Subcutaneous adipose tissue (tissue), 4 donors: ENCODE measurements around the gene RMC1. TPM values are rescaled to one million over a fixed set of nuclear protein-coding genes. Genes with fewer than 3 reads are reported as not detected.

ENCODE experiments used
- CTCF ChIP-seq: fragments of 450-650 bp; IDR thresholded peaks from one replicate; pipeline ENCODE4 v1.5.1; 2016; ENCODE audit warnings: low read depth, mild to moderate bottlenecking, control low read depth, antibody characterized with exemption, moderate library complexity
- total RNA-seq, 4 donors: library from RNA; depleted of rRNA; stranded (reverse); fragments of >200 nt; gene quantifications; one replicate each; pipeline ENCODE4 v1.1.0, GENCODE V29; 2016

RMC1 gene
- total RNA-seq, 4 donors from 2014 or later: 20.3 to 62.1 (median 22.0) TPM

DNA sequence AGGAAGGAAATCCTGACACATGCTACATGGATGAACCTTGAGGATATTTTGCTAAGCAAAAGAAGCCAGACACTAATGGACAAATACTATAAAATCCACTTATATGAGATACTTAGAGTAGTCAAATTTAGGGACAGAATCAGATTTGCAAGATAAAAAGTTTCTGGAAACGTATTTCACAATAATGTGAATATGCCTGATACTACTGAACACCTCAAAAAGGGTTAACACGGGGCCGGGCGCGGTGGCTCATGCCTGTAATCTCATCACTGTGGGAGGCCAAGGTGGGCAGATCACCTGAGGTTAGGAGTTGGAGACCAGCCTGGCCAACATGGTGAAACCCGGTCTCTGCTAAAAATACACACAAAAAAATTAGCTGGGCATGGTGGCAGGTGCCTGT is 1.7 kb upstream of the RMC1 start:
- no peak for TF ChIP-seq CTCF

GRCh38 chr18:23502516-23503037 is 734 bp upstream of the RMC1 start:
- TF ChIP-seq CTCF: no peak

GRCh38 chr18:23503963-23504344 is 643 bp downstream of the RMC1 start:
- no peak for TF ChIP-seq CTCF

DNA sequence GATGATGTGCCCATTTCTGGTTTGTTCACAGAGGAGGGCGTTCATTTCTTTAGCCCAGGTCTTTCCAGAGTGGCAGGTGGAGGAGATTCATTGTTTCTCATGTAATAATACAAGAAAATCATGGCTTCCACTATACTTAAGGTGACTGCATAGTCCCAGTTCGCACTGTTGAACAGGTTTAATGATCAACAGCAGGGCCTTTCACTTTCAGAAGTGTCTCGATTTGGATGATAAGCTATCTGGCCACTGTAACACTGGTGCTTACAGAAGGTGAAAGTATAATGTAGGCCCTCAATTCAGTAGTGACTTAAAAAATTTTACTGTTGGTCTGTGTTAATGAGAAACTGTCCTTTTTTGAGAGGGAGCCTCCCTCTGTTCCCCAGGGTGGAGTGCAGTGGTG is 1.4 kb downstream of the RMC1 start:
- TF ChIP-seq CTCF: no peak

GRCh38 chr18:23506393-23506792 is 3.1 kb downstream of the RMC1 start:
- no peak for TF ChIP-seq CTCF

GRCh38 chr18:23512641-23513040 is 9.3 kb downstream of the RMC1 start:
- TF ChIP-seq CTCF: no peak

DNA sequence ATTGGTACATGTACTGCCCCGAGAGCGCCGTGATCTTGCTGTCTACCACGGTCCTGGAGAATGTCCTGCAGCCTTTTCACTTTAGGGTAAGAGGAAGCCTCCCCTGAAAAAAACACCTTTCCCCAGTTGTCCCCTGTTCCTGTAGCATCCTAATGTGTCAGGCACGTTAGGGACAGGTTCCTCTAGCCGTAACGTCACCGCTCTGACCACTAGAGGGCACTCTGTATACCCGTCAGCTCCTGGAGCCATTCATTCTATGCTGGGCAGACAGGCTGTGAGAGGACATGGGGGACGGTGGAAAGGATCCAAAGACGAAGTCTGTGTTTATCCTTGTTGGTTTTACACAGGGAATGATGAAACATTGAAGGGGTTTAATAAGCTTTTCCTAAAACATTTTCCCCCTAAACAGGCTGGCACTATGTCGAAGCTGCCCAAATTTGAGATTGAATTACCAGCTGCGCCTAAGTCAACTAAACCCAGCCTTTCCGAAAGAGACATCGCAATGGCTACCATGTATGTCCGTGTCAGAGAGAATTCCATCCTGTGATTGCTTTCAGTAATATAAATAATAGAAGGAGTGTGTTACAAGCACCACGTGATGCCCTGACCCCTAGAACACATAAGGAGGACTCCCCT is 12.7 kb downstream of the RMC1 start:
- TF ChIP-seq CTCF: no peak
